Measurements from ENCODE around the gene COPS2.

DNA sequence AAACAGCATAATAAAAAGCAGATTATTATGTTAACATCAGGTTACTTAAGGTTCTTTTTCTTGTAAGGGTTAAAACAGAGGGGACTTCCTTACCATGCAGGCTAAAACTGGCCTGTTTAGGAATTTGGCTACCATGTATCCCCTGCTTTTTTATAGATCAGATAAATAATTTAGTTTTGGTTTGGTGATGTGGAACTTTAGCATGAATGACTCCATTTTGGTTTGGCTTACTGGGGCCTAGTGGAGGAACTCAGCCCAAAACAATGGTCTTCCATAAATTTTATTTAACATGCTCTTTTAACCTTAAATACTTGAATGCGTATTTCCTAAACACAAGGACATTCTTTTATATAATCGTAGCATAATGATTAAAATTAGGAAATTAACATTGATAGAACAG, 33.5 kb upstream of the COPS2 start:
- TF ChIP-seq, protein P1, sequence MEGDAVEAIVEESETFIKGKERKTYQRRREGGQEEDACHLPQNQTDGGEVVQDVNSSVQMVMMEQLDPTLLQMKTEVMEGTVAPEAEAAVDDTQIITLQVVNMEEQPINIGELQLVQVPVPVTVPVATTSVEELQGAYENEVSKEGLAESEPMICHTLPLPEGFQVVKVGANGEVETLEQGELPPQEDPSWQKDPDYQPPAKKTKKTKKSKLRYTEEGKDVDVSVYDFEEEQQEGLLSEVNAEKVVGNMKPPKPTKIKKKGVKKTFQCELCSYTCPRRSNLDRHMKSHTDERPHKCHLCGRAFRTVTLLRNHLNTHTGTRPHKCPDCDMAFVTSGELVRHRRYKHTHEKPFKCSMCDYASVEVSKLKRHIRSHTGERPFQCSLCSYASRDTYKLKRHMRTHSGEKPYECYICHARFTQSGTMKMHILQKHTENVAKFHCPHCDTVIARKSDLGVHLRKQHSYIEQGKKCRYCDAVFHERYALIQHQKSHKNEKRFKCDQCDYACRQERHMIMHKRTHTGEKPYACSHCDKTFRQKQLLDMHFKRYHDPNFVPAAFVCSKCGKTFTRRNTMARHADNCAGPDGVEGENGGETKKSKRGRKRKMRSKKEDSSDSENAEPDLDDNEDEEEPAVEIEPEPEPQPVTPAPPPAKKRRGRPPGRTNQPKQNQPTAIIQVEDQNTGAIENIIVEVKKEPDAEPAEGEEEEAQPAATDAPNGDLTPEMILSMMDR (conservative IDR thresholded peaks at IDR 0.05 in 1 of 2, IDR thresholded peaks at IDR 0.05 in 1 of 2; ENCODE audit: low read depth in 1 of 2, low read length in 2 of 2) = no peak
- no peak for TF ChIP-seq EZH2 (IDR thresholded peaks at IDR 0.05; ENCODE audit: low read length, missing control alignments)
